Psoas muscle (tissue), 8 donors: ENCODE measurements around the gene CCDC120. TPM values are rescaled to one million over a fixed set of nuclear protein-coding genes. Genes with fewer than 3 reads are reported as not detected.

Experiments used
- ATAC-seq, 4 donors: fragments of 200-7000 bp; cut with Tn5 transposase; one replicate each; pipeline ENCODE4 v1.9.1; 2020; ENCODE audit warnings: moderate library complexity in 3 of 4, mild to moderate bottlenecking in 2 of 4
- DNase-seq, 2 donors: peaks; one replicate each; pipeline ENCODE4 v3.0.0-alpha.2; 2020
- H3K27ac ChIP-seq: fragments of 200-600 bp; one replicate; pipeline ENCODE4 v1.8.0; 2022
- H3K27me3 ChIP-seq, 3 donors: fragments of 200-600 bp in 1 of 3; one replicate each; pipeline versions ENCODE4 v1.6.1 to v1.8.0; 2013 to 2022; ENCODE audit warnings: low read length in 2 of 3, mild to moderate bottlenecking in 2 of 3, moderate library complexity in 1 of 3; ENCODE audit not compliant: insufficient read depth in 3 of 3
- H3K36me3 ChIP-seq, 2 donors: fragments of 200-600 bp in 1 of 2; one replicate each; pipeline versions ENCODE4 v1.6.1 to v1.8.0; 2013 to 2022; ENCODE audit warnings: low read depth in 1 of 2, mild to moderate bottlenecking in 1 of 2, moderate library complexity in 1 of 2; ENCODE audit not compliant: insufficient read depth in 1 of 2
- H3K4me1 ChIP-seq: fragments of 200-600 bp; one replicate; pipeline ENCODE4 v1.8.0; 2022
- H3K4me3 ChIP-seq: fragments of 200-600 bp; one replicate; pipeline ENCODE4 v1.8.0; 2022; ENCODE audit warnings: mild to moderate bottlenecking
- H3K9me3 ChIP-seq: fragments of 200-600 bp; one replicate; pipeline ENCODE4 v1.8.0; 2022
- WGBS, 3 donors: extraction: QIAGEN DNeasy Blood & Tissue Kit; methylation state at CpG; one replicate each; pipeline versions ENCODE4 v1.1.6 to v1.1.7; 2013; 5-methylcytosine and 5-hydroxymethylcytosine counted together
- intact Hi-C, 2 donors: fragments of 100-400 bp; cut with DNase I; formaldehyde crosslinking; loops; one replicate each; pipeline versions ENCODE4 v1.11.0 to v1.14.2; 2022
- polyA plus RNA-seq, 3 donors: library from polyadenylated mRNA; stranded (reverse); fragments of 200-250 nt; gene quantifications; one replicate each; pipeline ENCODE4 v1.2.3, GENCODE V29; 2013
- total RNA-seq, 4 donors: library from RNA; stranded (reverse); fragmentation: NEBNext Ultra II Directional in 2 of 4; extraction: Animal tissue kit (Norgen Biotek cat#: 25700) in 2 of 4; gene quantifications; one replicate each; pipeline versions ENCODE4 v1.2.1 to v1.2.4, GENCODE V29; 2021 to 2023
- TF ChIP-seq, protein P1 (sequence below): fragments of 200-600 bp; IDR thresholded peaks from one replicate; pipeline ENCODE4 v1.8.0; 2022; ENCODE audit warnings: antibody characterized with exemption
- donor health status: healthy with polysubstance abuse.
- donor health status: DM: no; HTN: no; CAD: no; lungs with moderate emphysema.
- donor health status: Bipolar disorder and iron deficiency.
- donor health status: healthy.
- donor health status: DM: yes; HTN: yes; CAD: no.
- donor health status: DM: no; HTN: no; CAD: no.
- donor health status: DM: no; HTN: no; CAD: no.
- donor health status: DM: yes; HTN: yes; CAD: no.

CCDC120 gene
- total and polyA plus RNA-seq, 7 donors, result 0.40 to 1.2 (median 0.76) TPM

DNA sequence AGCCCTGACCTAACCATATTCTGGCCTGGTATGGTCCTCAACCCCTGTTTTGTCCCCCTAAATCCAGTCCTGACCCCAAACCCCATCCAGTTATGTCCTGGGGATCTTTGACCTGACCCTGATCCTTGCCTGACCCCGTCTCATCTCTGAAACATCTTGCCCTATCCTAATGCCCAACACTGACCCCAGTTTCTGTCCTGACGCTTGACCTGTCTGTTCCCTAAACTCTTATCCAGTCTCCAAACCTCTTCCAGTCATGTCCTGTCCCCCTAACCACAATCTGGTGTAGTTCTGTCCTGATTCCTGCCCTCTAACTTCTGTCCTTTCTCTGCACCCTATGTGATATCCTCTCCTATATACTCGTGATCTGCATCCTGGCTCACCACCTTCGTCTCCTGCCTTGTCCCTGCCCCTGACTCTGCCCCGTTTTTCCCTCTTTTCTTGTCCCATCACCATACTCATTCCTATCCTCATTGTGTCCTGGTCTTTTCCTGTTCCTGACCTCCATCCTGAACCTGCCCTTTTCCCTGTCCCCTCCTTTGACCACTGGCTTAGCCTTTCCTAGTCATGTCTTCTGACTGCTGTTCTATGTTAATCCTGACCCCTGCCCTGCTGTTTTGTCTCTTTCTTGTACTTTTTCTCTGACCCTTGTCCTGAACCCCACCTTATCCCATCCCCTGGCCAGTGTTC lies 4.6 kb upstream of the CCDC120 start:
- Histone ChIP-seq H3K27me3 (no peaks in the 10 kb centered on the region), H3K27ac (no peak overlapping the region), H3K4me1 (no peaks in the 10 kb centered on the region), H3K9me3 (no peaks in the 10 kb centered on the region), H3K36me3 (no peaks in the 10 kb centered on the region), H3K4me3 (peak overlapping the region; percentile 69)
- 74 to 98% (median 93%) methylated on average over 5 of the region's 5 CpGs for WGBS, 3 donors
- ATAC-seq (peak in 1 of 4 donors; percentile 14), DNase-seq (no peak)
- intact Hi-C loops, result no loop called here
- TF ChIP-seq, protein P1, sequence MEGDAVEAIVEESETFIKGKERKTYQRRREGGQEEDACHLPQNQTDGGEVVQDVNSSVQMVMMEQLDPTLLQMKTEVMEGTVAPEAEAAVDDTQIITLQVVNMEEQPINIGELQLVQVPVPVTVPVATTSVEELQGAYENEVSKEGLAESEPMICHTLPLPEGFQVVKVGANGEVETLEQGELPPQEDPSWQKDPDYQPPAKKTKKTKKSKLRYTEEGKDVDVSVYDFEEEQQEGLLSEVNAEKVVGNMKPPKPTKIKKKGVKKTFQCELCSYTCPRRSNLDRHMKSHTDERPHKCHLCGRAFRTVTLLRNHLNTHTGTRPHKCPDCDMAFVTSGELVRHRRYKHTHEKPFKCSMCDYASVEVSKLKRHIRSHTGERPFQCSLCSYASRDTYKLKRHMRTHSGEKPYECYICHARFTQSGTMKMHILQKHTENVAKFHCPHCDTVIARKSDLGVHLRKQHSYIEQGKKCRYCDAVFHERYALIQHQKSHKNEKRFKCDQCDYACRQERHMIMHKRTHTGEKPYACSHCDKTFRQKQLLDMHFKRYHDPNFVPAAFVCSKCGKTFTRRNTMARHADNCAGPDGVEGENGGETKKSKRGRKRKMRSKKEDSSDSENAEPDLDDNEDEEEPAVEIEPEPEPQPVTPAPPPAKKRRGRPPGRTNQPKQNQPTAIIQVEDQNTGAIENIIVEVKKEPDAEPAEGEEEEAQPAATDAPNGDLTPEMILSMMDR, result no peak

DNA sequence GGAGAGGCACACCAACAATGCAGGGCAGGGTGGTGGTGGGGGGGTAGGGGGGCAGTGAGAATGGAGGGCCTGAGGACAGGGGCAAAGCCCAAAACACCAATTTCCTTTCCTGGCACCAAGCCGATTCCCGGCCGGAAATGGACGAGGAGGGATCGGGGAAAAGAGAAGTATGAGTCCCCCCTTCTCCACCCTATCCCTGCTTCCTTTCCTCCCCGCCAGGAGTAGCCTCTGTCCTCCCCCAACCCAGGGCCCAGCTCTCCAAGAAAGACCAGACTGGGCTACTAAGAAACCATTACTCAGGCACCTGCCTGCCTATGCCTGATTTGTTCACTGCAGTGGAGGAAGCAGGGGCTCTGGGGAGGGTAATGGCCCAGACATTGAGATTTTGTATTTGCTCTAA lies 402 bp downstream of the CCDC120 start:
- DNase-seq (no peak), ATAC-seq (no peak)
- H3K27me3 ChIP-seq, result no peaks in the 10 kb centered on the region
- H3K4me1 ChIP-seq, result no peaks in the 10 kb centered on the region
- H3K27ac ChIP-seq, result no peak overlapping the region
- H3K4me3 ChIP-seq, result no peak overlapping the region
- 60 to 66% (median 63%) methylated on average over 1 to 6 of the region's 6 CpGs for WGBS, 3 donors
- no peaks in the 10 kb centered on the region for H3K9me3 ChIP-seq
- TF ChIP-seq, protein P1, result no peak
- no peaks in the 10 kb centered on the region for H3K36me3 ChIP-seq
- intact Hi-C loops, result no loop called here

DNA sequence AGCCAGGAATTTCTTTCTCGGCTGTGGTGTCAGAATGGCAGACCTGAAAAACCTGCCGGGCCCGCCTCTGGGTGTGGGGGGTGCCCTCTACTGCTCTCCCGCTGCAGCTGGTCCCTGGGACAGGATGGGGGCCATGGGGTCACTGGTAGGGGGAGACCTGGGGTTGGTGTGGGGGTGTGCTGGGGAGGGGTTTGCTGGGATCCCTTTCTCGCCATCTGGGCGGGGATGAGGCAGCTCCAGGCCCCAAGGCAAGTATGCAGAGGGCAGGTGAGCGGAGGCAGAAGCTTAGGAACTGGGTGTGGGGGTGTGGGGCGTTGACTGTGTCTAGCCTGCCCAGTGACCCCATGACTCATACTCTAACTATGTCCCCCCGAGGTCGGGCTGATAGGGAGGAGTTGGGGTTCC lies 884 bp downstream of the CCDC120 start:
- Histone ChIP-seq H3K4me1 (no peaks in the 10 kb centered on the region), H3K4me3 (no peak overlapping the region), H3K36me3 (no peaks in the 10 kb centered on the region), H3K9me3 (no peaks in the 10 kb centered on the region), H3K27me3 (no peaks in the 10 kb centered on the region), H3K27ac (no peak overlapping the region)
- 77 to 79% (median 78%) methylated on average over 8 to 10 of the region's 10 CpGs for WGBS, 3 donors
- intact Hi-C loops, result no loop called here
- no peak for DNase-seq
- no peak for ATAC-seq
- TF ChIP-seq, protein P1, result no peak

DNA sequence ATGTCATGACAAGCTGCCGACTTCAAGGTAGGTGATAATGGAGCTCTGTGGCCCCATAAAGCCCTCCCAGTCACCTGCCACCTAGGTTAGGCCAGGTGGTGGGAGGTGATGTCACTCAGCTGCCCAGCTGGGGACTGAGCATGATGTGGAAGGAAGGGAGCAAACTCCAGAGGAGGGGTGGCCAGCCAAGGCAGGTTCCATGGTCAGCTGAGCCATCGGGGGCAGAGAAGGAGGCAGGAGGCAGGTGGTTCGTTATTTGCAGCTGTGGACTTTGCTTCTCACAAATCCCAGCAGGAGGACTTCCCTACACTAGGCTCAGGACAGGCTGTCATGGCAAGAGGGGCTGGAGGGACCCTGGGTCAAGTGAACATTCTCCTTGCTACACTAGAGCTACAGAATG lies 2.1 kb downstream of the CCDC120 start:
- intact Hi-C loops, result no loop called here
- no peaks in the 10 kb centered on the region for H3K9me3 ChIP-seq
- H3K4me1 ChIP-seq, result no peaks in the 10 kb centered on the region
- H3K27me3 ChIP-seq, result no peaks in the 10 kb centered on the region
- no peak overlapping the region for H3K27ac ChIP-seq
- ATAC-seq (no peak), DNase-seq (no peak)
- TF ChIP-seq, protein P1, result no peak
- no peak overlapping the region for H3K4me3 ChIP-seq
- no peaks in the 10 kb centered on the region for H3K36me3 ChIP-seq
- WGBS, 3 donors, result 63 to 89% (median 69%) methylated on average over 3 of the region's 3 CpGs

DNA sequence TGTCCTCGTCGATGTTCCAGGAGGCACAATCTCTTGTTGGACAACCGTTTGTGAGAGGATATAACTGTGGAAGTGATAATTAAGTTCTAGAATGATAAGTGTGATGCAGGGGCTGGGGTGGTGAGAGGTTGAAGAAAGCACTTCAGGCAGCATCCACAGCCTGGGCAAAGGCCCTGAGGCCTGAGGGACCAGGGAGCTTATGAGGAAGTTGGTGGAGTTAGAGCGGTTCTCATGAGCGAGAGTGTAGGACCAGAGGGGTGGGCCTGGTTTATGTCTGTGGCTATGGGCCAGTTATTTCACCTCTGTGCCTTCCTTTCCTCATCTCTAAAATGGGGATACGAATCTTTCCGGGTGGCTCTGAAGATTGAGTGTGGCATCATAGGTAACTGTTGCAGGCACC lies 2.7 kb downstream of the CCDC120 start:
- TF ChIP-seq, protein P1, result no peak
- Histone ChIP-seq H3K4me3 (no peak overlapping the region), H3K9me3 (no peaks in the 10 kb centered on the region), H3K36me3 (no peaks in the 10 kb centered on the region), H3K27me3 (no peaks in the 10 kb centered on the region), H3K27ac (no peak overlapping the region), H3K4me1 (no peaks in the 10 kb centered on the region)
- intact Hi-C loops, result no loop called here
- DNase-seq, result no peak
- no peak for ATAC-seq
- WGBS, 3 donors, result 82 to 87% (median 83%) methylated on average over 7 of the region's 7 CpGs
